Hematopoietic multipotent progenitor cell treated with erythropoietin and hydrocortisone succinate and interleukin-3 and kit ligand, for 6 days (in vitro differentiated cells): ENCODE results near the gene C14orf132.

ENCODE experiments used
- DNase-seq: peaks from one replicate; pipeline ENCODE4 v3.0.0-alpha.2; 2015

C14orf132 gene

DNA sequence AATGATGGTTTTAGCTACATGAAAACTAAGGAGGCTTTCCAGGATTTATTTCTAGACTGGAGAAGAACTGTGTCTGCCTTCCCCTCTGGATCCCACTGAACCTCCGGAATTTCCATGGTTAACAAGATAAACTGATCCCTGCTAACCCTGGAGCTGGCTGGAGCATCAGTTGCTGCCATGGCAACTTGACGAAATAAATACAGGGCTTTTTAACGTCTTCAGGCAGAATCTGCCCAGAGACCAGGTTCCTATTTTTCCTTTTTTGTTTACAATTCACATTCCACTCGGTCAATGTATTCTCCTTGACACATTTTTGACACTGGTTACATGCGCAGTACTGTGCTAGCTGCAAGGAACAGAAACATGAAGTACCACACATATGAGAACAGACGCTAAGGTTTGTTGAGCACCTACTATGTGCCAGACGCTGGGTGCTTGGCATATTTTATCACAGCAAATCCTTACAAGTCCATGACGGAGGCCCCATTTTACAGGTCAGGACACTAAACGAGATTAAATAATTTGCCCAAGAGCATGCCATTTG, 1.7 kb downstream of the C14orf132 start:
- no peak for DNase-seq

- no peak for DNase-seq
These were observed 3.2 kb downstream of the C14orf132 start for GRCh38 chr14:96042248-96042930.

DNA sequence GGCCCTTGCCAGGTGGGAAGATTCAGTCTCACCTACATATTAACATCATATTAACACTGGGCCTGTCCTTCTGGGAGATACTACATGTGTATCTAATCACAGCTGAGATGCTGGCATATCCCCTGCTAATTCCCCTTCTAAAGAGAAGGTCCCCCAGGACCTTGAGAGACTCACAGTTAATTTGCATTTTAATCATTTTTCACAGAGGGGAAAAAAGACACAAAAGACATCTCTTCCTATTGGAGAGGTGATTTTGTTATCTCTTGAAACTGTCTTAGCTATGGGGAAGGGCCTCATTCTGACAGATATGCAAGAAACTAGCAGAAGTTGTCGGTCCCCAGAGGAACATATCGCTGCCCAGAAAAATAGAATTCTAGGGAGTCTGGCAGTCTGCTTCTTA, 7.5 kb downstream of the C14orf132 start:
- DNase-seq: no peak

GRCh38 chr14:96047101-96047500, 7.9 kb downstream of the C14orf132 start:
- DNase-seq: no peak

GRCh38 chr14:96049932-96050331, 10.8 kb downstream of the C14orf132 start:
- no peak for DNase-seq

DNA sequence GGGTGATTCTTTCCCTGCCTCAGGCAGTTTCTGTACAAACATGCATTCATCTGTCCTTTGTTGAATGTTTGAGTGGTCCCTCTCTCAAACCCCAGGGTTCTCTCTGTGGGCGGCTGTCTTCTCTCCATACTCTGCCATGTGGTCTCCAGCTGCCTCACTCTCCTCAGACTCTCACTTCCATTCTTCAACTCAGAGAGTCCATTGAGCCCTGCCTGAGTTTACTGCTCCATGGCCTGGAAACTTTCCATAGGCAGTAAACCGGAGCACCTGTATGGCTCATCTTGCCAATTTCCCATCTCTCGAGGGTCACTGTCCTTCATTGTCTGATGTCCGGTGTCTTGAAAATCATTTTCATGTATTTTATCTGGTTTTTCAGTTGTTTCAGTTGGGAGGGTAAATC, 11.3 kb downstream of the C14orf132 start:
- no peak for DNase-seq

DNA sequence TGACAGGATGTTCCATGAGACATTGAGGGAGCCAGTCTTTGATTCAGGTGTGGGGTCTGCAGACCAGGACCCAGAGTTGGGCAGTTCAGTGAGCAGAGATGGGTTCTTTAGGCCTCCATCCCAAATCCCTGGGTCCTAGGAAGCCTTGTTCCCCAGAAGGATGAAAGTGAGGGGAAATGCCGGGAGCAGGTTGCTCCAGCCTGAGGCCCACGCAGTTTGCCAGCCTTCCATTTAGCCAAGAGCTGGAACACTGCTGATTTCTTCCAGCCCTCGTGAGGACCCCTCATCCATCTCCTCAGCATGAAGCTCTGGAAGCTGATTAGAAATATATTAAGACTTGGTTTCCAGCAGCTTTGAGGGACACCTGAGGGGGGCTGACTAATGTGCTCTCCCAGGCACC, 12.1 kb downstream of the C14orf132 start:
- no peak for DNase-seq

- peak; percentile 9 for DNase-seq
These were observed 12.7 kb downstream of the C14orf132 start for GRCh38 chr14:96051642-96052540.

DNA sequence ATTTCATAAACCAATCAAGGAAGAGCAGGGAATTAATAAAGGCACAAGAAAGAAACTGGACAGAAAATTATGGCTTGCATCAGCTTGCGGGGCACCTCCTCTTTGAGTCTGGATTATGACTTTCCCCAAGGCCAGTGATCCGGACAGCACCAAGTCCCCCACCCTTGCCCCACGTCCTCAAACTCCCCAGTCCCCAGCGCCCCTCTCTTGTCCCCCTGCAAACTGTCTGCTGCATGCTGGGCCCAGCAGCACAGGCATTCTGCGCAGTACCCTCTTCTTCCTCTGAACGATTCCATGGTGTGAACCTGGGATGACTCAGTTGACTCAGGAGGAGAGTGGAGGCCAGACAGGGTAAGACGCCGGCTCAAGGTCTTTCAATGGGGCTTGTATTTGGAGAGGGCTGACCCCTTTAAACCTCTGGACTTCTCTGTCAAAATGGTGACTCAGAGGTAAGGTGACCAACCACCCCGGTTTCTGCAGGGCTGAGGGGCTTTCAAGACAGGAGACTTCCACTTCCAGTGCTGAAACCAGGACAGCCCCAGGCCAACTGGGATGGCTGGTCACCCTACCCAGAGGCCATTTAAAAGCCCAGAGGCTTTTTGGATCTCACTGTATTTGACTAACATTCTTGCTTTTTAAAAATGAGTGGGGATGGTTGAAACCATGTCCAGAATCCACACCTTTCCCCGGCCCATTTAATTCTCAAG, 13.5 kb downstream of the C14orf132 start:
- DNase-seq: no peak

DNA sequence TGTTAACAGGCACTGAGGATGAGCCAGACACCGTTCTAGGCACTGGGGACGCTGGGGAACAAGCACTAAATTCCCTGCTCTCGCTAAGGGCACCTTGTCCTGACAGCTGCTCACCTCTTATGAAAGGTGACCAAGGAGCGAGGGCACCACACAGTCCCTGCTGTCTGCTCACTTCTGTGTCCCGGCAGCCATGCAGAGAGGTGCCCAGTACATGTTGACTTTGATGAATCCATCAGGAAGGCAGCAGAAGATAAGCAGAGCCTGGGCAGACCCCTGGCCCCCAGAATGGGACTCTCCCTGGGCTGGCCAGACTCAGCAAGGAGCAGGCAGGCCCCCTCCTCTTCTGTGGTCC, 14.1 kb downstream of the C14orf132 start:
- DNase-seq: no peak

DNA sequence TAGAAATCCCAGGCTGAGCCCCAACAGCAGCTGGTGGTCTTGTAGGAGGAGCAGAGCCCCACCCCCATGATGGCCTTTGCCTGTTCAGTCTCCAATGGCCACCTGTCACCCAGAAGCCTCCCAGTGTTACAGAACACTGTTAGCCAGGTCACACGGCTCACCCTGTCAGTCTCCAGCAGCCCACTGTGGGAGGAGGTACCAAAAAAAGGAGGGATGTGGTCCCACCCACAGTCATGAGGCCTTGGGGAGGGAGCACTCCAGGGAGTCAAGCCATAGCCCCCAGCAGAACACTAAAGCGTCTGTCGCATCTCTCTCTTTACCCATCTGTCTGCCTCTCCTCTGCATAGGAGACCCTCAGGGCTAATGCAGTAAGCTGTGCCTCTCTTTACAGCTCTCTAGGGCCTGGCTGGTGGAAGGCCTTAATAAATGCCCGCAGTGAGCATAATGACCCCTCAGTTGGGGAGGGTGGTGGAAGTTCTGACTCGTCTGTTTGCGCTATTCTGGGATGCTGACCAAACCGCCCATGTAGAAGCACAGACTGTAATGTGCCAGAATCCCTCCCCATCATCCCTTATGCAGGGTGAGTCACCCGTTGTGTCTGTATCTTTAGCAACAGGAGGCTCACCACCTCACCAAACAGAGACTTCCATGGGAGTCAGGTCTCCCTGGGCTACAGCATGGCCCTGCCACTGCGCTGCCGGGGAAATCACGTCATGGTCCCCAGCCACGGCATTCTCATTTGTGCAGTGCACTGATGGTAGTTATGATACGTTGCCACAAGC, 14.6 kb downstream of the C14orf132 start:
- no peak for DNase-seq

DNA sequence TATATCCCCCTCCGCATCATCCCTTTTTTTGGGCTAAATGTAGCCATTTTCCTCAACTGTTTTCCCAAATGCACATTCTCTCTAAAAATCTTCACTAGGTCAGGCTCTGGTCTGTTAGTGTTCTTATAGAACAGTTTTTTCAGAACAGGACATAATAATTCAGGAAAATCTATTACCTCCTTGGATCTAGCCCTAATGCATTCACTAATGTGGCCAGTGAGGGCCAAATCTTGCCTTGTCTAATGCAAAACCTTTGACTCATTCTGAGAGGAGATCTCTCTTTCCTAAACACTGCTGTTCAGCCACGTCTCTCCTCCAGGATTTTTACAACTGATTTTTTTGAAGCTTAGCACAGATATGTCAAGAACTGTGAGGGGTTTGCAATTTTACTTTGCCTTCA, 15.5 kb downstream of the C14orf132 start:
- DNase-seq: no peak

- DNase-seq: no peak
These were observed 16.0 kb downstream of the C14orf132 start for GRCh38 chr14:96055065-96055752.

GRCh38 chr14:96055753-96056508, 16.8 kb downstream of the C14orf132 start:
- no peak for DNase-seq

DNA sequence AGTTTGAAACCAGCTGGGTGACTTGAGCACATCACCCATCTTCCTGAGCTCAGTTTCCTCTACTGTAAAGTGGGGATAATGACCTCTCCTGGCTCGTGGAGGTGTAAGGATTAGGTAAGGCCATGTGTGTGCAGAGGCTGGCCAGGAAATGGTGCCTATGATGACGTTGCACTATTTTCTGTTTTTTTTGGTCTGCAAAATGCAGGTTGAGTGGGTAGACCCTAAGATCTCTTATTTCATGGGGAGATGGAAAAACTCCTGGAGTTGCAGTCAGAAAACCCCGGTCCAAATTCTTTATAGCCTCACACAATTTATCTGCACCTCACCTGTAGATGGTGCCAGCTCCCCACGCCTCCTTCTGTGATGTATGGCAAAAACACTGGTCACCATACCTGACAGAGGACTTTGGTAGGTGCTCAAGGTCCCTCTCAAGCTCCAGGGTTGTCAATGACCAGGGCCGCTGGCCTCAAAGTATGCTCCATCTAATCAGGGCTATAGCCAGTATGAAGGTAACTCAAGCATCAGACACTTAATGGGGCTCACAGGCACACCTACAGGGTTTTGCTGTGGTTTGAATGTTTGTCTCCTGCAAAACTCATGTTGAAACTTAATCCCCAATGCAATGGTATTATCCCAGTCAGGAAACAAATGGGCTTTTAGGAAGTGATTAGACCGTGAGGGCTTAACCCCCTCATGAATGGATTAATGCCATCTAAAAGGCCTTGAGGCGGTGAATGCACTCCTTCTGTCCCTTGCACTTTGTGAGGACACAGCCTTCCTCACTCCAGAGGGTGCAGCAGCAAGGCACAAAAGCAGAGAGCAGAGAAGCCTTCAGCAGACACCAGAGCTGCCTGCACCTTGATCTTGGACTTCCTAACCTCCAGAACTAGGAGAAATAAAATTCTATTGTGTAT, 17.6 kb downstream of the C14orf132 start:
- DNase-seq: no peak

DNA sequence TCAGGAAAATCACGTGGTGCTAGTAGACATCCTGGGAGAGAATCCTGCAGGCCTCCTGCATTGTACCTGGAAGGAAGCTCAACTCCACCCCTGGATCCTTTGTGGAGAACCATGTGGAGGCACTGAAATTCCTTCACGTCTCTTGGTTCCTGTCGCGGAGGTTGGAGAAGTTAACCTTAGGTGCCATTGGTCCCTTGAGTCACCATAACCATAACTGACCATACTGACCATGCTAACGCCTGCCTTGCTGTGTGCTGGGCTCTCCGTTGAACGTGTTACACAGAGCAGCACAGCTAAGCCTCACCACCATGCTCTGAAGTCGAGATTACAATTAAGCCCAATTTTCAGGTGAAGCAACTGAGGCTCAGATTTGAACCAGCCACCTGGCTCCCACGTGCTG, 18.6 kb downstream of the C14orf132 start:
- no peak for DNase-seq

GRCh38 chr14:96058576-96059200, 19.5 kb downstream of the C14orf132 start:
- no peak for DNase-seq

DNA sequence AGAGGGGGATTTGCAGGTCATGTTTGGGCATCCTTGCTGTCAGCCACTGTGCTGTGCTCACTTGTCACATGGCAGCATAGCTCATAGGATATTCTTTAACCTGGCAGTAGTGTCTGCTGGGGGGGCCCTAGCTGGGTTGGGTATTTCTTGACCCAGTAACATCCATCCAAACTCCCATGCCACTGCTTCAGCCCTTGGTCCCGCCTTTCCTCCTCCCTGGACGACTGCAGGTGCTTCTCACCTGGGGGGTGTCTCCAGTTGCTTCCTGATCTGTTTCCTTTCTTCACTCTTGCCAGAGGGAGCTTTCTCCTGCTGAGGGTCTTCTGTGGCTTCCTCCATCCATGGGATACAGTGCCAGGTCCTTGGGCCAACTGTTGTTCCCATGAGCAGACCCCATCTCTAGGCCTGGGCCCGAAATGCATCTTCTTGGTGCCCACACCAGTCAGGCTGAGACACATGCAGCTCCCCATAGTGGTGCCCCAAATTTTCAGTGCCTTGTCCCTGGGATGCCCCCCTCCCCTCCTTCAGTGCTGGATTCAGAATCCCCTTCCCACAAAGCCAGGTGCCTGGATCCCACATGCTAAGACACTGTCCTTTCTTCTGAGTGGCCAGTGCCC, 20.5 kb downstream of the C14orf132 start:
- no peak for DNase-seq
